HG03025 (cell line): ENCODE data around the gene PPP1R13B.

Experiments
- ATAC-seq: cut with Tn5 transposase; IDR thresholded peaks from one replicate; pipeline ENCODE4 v1.9.1; 2021; ENCODE audit warnings: mild to moderate bottlenecking, moderate library complexity; ENCODE audit not compliant: unreplicated experiment, low FRiP score

Gene PPP1R13B

GRCh38 chr14:103690332-103690731, 157.0 kb downstream of the PPP1R13B start:
- ATAC-seq, result no peak

- no peak for ATAC-seq
These were observed 158.2 kb downstream of the PPP1R13B start for GRCh38 chr14:103688906-103689902.

- no peak for ATAC-seq
These were observed 158.9 kb downstream of the PPP1R13B start for GRCh38 chr14:103688441-103688840.

GRCh38 chr14:103687712-103688111, 159.7 kb downstream of the PPP1R13B start:
- ATAC-seq, result no peak

GRCh38 chr14:103686831-103687485, 160.4 kb downstream of the PPP1R13B start:
- ATAC-seq, result no peak

- no peak for ATAC-seq
These were observed 161.8 kb downstream of the PPP1R13B start for GRCh38 chr14:103685276-103686211.

GRCh38 chr14:103684871-103685270, 162.5 kb downstream of the PPP1R13B start:
- no peak for ATAC-seq

GRCh38 chr14:103684471-103684870, 162.9 kb downstream of the PPP1R13B start:
- no peak for ATAC-seq
